Middle frontal gyrus (tissue), 1 donor: ENCODE data around the gene CFDP1.
"Not testable (repeated sequence)": the region's sequence is repeated elsewhere in the genome, so short reads cannot be mapped to it uniquely, and the experiment has no call there.

Source experiments
- DNase-seq: peaks from one replicate; pipeline ENCODE4 v3.0.0-alpha.2; 2015; ENCODE audit warnings: low spot score; ENCODE audit errors: extremely low spot score

CFDP1 gene

GRCh38 chr16:75296606-75297005, 136.7 kb downstream of the CFDP1 start:
- DNase-seq, result no peak

- no peak for DNase-seq
Measured at GRCh38 chr16:75294773-75295459, 138.4 kb downstream of the CFDP1 start.

- DNase-seq, result no peak
Measured at GRCh38 chr16:75293772-75294171, 139.5 kb downstream of the CFDP1 start.

GRCh38 chr16:75293173-75293572, 140.1 kb downstream of the CFDP1 start:
- DNase-seq, result no peak

GRCh38 chr16:75292691-75293090, 140.6 kb downstream of the CFDP1 start:
- no peak for DNase-seq

GRCh38 chr16:75289189-75289588, 144.1 kb downstream of the CFDP1 start:
- DNase-seq, result no peak

GRCh38 chr16:75288596-75289120, 144.6 kb downstream of the CFDP1 start:
- no peak for DNase-seq

- no peak for DNase-seq
Measured at GRCh38 chr16:75288181-75288580, 145.1 kb downstream of the CFDP1 start.

GRCh38 chr16:75287708-75288107, 145.6 kb downstream of the CFDP1 start:
- no peak for DNase-seq

GRCh38 chr16:75286389-75286788, 146.9 kb downstream of the CFDP1 start:
- no peak for DNase-seq

- no peak for DNase-seq
Measured at GRCh38 chr16:75282466-75283281, 150.6 kb downstream of the CFDP1 start.

- DNase-seq, result no peak
Measured at GRCh38 chr16:75281826-75282225, 151.5 kb downstream of the CFDP1 start.

GRCh38 chr16:75281009-75281408, 152.3 kb downstream of the CFDP1 start:
- DNase-seq, result not testable (repeated sequence)

GRCh38 chr16:75280331-75280804, 152.9 kb downstream of the CFDP1 start:
- DNase-seq, result no peak

GRCh38 chr16:75279305-75279704, 154.0 kb downstream of the CFDP1 start:
- no peak for DNase-seq

- DNase-seq, result no peak
Measured at GRCh38 chr16:75273054-75273925, 160.0 kb downstream of the CFDP1 start.

GRCh38 chr16:75272629-75273028, 160.7 kb downstream of the CFDP1 start:
- DNase-seq, result not testable (repeated sequence)

- no peak for DNase-seq
Measured at GRCh38 chr16:75272097-75272551, 161.2 kb downstream of the CFDP1 start.

- no peak for DNase-seq
Measured at GRCh38 chr16:75271441-75272096, 161.7 kb downstream of the CFDP1 start.

GRCh38 chr16:75269358-75269757, 163.9 kb downstream of the CFDP1 start:
- not testable (repeated sequence) for DNase-seq
